Kidney (tissue), 14 donors: Measurements from ENCODE around the gene GSTM5. TPM values are rescaled to one million over a fixed set of nuclear protein-coding genes. Genes with fewer than 3 reads are reported as not detected.

ENCODE experiments used
- DNase-seq, 5 donors: peaks; one replicate each; pipeline ENCODE4 v3.0.0-alpha.2; 2013 to 2020
- FAIRE-seq: peaks from 2 replicates; lab custom pipeline; 2012; peaks lifted over from hg19 to GRCh38; lab: Jason Lieb, UNC
- H3K27ac ChIP-seq, 2 donors: one replicate each; pipeline ENCODE4 v1.7.0; 2013; ENCODE audit warnings: low read depth in 2 of 2, low read length in 2 of 2, inconsistent platforms in 1 of 2
- H3K27me3 ChIP-seq: one replicate; pipeline ENCODE4 v1.7.1; 2013; ENCODE audit warnings: low read length, inconsistent platforms; ENCODE audit not compliant: control insufficient read depth, insufficient read depth
- H3K36me3 ChIP-seq, 3 donors: one replicate each; pipeline versions ENCODE4 v1.7.0 to v1.7.1; 2013; ENCODE audit warnings: low read length in 3 of 3, control low read depth in 1 of 3, inconsistent platforms in 1 of 3; ENCODE audit not compliant: insufficient read depth in 3 of 3, control insufficient read depth in 2 of 3
- H3K4me1 ChIP-seq, 3 donors: one replicate each; pipeline versions ENCODE4 v1.7.0 to v1.7.1; 2013; ENCODE audit warnings: low read length in 3 of 3, inconsistent platforms in 1 of 3, low read depth in 1 of 3; ENCODE audit not compliant: control insufficient read depth in 2 of 3, insufficient read depth in 2 of 3
- H3K4me3 ChIP-seq, 3 donors: one replicate each; pipeline versions ENCODE4 v1.7.0 to v1.8.1; 2013; ENCODE audit warnings: low read length in 3 of 3, control low read depth in 1 of 3, inconsistent platforms in 1 of 3
- H3K9ac ChIP-seq, 3 donors: one replicate each; pipeline versions ENCODE4 v1.7.0 to v1.7.1; 2013; ENCODE audit warnings: low read length in 3 of 3, control low read depth in 1 of 3, inconsistent platforms in 1 of 3
- H3K9me3 ChIP-seq, 3 donors: one replicate each; pipeline versions ENCODE4 v1.7.0 to v1.7.1; 2013; ENCODE audit warnings: low read length in 3 of 3, control low read depth in 1 of 3, inconsistent platforms in 1 of 3; ENCODE audit not compliant: control insufficient read depth in 2 of 3, insufficient read depth in 1 of 3
- intact Hi-C: fragments of 100-400 bp; cut with DNase I; formaldehyde crosslinking; loops from one replicate; pipeline ENCODE4 v1.11.1; 2022
- polyA plus RNA-seq: library from polyadenylated mRNA; stranded (reverse); fragments of 350-450 nt; fragmentation: Illumina TruSeq; extraction: RNeasy Lipid Tissue Mini Kit (QIAGEN cat#74804); gene quantifications from one replicate; pipeline ENCODE4 v1.2.3, GENCODE V29; 2014; ENCODE audit warnings: low read depth, low replicate concordance; ENCODE audit not compliant: insufficient read depth
- total RNA-seq: library from RNA; stranded (reverse); fragmentation: NEBNext Ultra II Directional; extraction: Animal tissue kit (Norgen Biotek cat#: 25700); gene quantifications from one replicate; pipeline ENCODE4 v1.2.1, GENCODE V29; 2021
- TF ChIP-seq, protein P1 (sequence below): IDR thresholded peaks from 3 replicates; pipeline ENCODE4 v1.5.1; 2012; ENCODE audit warnings: mild to moderate bottlenecking, moderate library complexity, borderline replicate concordance; ENCODE audit not compliant: insufficient read depth; ENCODE audit errors: extremely low read depth
- donor health status: control.
- donor health status: control.
- donor health status: control.
- donor health status: control.
- donor health status: control.
- donor health status: DM: yes; HTN: yes; CAD: no.
- donor health status: Normal renal cell carcinoma (clear cell type).

The GSTM5 gene
- total and polyA plus RNA-seq, 2 donors from 2014 or later: 4.2 to 9.1 TPM

DNA sequence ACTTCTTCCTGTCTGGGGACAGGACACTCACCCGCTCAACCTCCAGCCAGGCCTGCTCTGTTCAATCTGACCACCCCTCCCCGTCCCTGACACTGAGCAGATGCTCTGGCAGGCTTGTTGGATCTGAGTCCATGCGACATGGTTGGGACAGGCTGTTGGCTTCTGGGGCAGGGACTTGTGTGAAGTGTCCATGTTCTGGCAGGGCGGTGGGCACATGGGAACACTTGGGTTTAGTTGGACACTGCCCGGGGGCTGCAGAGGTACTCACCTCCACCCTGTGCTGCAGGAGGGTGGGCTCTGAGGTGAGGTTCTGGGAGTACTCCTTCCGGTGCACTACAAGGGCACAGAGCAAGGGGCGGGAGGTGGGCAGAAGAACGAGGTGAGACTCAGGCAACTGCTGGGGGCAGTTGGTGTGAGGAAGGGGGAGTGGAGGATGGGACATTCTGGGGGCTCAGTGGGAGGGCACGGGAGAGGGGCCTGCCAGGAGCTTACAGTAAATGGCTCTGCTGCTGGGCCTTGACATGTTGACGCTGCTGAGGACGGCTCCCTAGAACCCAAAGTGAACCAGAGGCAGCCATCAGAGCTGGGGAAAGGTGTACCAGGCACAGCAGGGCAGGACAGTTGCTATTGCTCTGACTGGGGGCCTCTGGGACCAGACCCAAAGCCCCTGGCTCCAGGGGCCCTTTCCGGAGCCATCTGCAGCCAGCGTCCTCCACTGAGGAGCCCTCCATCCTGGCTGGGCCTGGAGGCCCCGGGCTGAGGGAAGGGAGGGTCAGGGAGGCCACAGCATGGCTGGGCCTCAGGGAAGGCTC, 49.4 kb downstream of the GSTM5 start:
- intact Hi-C loops: no loop called here
- no peaks in the 10 kb centered on the region for H3K27me3 ChIP-seq
- no peaks in the 10 kb centered on the region for H3K9me3 ChIP-seq
- FAIRE-seq: no peak
- H3K27ac ChIP-seq: no peak overlapping the region
- no peaks in the 10 kb centered on the region for H3K36me3 ChIP-seq
- H3K4me3 ChIP-seq: no peak overlapping the region
- peaks cover 0 to 6% (median 0%) of the 10 kb centered on the region in 3 donors for H3K4me1 ChIP-seq
- TF ChIP-seq, protein P1, sequence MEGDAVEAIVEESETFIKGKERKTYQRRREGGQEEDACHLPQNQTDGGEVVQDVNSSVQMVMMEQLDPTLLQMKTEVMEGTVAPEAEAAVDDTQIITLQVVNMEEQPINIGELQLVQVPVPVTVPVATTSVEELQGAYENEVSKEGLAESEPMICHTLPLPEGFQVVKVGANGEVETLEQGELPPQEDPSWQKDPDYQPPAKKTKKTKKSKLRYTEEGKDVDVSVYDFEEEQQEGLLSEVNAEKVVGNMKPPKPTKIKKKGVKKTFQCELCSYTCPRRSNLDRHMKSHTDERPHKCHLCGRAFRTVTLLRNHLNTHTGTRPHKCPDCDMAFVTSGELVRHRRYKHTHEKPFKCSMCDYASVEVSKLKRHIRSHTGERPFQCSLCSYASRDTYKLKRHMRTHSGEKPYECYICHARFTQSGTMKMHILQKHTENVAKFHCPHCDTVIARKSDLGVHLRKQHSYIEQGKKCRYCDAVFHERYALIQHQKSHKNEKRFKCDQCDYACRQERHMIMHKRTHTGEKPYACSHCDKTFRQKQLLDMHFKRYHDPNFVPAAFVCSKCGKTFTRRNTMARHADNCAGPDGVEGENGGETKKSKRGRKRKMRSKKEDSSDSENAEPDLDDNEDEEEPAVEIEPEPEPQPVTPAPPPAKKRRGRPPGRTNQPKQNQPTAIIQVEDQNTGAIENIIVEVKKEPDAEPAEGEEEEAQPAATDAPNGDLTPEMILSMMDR: no peak
- DNase-seq: peak in 2 of 5 donors; percentile 28 to 59
- H3K9ac ChIP-seq: no peak overlapping the region

- Histone ChIP-seq H3K4me3 (no peak overlapping the region), H3K27me3 (no peaks in the 10 kb centered on the region), H3K27ac (no peak overlapping the region), H3K4me1 (peaks cover 0 to 6% (median 0%) of the 10 kb centered on the region in 3 donors), H3K9ac (no peak overlapping the region), H3K9me3 (no peaks in the 10 kb centered on the region), H3K36me3 (no peaks in the 10 kb centered on the region)
- TF ChIP-seq, protein P1: no peak
- peak in 2 of 5 donors; percentile 15 to 49 for DNase-seq
- no peak for FAIRE-seq
- intact Hi-C loops: no loop called here
Observed at GRCh38 chr1:109762039-109762585, 50.1 kb downstream of the GSTM5 start.

GRCh38 chr1:109762821-109763645, 51.0 kb downstream of the GSTM5 start:
- H3K27me3 ChIP-seq: no peaks in the 10 kb centered on the region
- H3K27ac ChIP-seq: no peak overlapping the region
- peaks cover 0 to 6% (median 0%) of the 10 kb centered on the region in 3 donors for H3K4me1 ChIP-seq
- FAIRE-seq: no peak
- H3K4me3 ChIP-seq: no peak overlapping the region
- DNase-seq: peak in 3 of 5 donors; percentile 37 to 69 (median 59)
- intact Hi-C loops: no loop called here
- H3K9me3 ChIP-seq: no peaks in the 10 kb centered on the region
- no peaks in the 10 kb centered on the region for H3K36me3 ChIP-seq
- TF ChIP-seq, protein P1: no peak
- H3K9ac ChIP-seq: no peak overlapping the region
